ENCODE measurements around the gene SMIM1.

SMIM1 gene, protein sequence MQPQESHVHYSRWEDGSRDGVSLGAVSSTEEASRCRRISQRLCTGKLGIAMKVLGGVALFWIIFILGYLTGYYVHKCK

DNA sequence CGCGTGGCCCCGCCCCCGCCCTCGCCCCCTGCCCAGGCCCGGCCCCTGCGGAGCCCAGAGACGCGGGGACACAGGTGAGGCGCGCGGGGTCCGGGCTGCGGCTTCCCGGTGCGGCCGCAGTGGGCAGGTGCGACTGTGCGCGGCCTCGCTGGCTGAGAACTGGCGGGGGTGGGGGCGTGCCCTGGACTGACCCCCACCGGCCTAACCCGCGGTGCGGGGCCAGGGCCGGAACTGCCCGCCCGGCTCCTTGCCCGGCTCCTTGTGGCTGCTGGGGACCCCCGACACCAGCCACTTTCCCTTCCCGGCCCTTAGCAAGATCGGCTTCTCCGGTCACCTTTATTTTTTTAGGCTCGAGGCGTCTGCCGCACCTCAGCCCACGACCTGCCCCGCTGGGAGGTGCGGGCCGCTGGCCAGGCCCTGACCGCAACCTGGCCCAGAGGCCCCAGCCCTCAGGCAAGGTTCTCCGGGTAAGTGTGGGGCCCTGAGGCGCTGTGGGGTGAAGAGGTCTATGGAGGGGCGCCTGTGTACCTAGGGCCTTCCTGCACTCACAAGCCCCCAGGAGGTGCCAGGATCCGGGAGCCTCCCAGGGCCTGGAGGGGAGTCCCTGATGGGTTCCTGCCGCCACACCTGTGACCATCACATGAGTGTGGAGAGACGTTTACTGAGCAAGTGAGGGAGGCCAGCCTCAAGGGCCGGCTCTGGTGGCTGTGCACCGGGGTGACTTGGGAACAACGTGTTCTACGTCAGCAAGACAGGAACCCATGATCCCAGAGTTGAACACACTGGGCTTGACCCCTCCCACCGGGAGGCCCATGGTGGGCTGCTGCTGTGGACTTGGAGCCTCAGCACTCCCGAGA, at the start of gene SMIM1:
Gene SMIM1, plus strand, starts transcription at position 35 of the 857 bp plus-strand sequence. CDS start 2,625 bp downstream, outside the sequence.
- no peak for DNase-seq

DNA sequence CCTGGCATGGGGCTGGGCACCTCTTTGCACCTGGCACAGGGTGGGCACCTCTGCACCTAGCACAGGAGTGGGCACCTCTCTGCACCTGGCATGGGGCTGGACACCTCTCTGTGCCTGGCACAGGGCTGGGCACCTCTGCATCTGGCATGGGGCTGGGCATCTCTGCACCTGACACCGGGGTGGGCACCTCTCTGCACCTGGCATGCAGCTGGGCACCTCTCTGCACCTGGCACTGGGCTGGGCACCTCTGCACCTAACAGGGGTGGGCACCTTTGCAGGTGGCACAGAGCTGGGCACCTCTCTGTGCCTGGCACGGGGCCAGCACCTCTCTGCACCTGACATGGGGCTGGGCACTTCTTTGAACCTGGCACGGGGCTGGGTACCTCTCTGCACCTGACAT, 49.7 kb upstream of the SMIM1 start:
- DNase-seq: no peak

DNA sequence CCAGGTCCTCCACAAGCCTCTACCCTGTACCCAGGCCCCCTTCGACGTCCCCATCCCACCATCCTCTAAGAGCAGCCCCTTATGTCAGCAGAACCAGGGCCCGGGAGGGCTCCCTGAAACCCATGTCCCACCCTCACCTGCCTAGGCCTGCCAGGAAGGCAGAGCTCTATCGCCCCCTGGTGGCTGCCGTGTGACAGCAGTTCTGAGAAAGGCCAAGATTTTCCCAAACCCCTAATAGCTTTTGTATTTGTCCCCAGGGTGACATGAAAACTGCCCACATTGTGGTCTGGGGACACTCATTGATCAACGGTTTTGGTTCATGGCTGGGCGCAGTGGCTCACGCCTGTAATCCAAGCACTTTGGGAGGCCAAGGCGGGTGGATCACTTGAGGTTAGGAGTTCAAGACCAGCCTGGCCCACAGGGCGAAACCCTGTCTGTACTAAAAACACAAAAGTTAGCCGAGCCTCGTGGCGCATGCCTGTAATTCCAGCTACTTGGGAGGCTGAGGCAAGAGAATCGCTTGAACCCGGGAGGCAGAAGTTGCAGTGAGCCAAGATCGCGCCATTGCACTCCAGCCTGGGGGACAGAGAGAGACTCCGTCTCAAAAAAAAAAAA, 48.0 kb upstream of the SMIM1 start:
- DNase-seq: peak; percentile 63

DNA sequence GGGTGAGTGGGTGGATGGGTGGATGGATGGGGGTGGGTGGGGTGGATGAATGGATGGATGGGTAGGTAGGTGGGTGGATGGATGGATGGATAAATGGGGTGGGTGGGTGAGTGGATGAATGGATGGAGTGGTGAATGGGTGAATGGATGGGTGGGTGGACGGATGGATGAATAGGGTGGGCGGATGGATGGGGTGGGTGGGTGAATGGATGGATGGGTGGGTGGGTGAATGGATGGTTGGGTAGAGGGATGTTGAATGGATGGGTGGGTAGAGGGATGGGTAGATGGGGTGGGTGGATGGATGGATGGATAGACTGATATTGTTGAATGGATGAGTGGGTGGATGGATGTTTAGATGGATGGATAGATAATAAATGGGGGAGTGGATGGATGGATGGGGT, 47.2 kb upstream of the SMIM1 start:
- no peak for DNase-seq

DNA sequence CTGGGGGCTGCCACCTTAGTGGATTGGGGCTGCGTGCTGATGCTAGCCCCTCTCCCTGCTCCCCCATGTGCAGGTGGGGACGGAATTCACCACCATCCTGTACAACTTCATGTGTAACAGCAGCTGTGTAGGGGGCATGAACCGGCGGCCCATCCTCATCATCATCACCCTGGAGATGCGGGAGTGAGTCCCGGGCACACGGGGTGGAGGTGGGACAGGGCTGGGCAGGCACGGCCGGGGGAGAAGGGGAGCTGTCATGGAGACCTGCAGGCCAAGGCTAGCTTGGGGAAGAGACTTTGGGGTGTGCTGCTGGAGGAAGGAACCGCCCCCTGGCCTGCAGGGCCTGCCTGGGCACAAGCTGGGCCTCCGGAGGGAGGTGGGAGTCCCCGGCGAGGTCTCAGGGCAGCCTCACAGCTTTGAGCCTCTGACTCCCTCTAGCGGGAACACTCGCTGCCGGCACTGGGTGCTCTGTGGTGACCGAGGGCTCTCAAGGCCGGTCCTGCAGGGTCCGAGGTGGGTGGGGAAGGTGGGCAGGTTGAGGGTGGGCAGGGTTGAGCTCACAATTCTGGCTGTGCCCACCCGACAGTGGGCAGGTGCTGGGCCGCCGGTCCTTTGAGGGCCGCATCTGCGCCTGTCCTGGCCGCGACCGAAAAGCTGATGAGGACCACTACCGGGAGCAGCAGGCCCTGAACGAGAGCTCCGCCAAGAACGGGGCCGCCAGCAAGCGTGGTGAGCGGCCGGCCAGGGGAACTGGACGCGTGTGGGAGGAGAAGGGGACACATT, 45.3 kb upstream of the SMIM1 start:
- DNase-seq: no peak

DNA sequence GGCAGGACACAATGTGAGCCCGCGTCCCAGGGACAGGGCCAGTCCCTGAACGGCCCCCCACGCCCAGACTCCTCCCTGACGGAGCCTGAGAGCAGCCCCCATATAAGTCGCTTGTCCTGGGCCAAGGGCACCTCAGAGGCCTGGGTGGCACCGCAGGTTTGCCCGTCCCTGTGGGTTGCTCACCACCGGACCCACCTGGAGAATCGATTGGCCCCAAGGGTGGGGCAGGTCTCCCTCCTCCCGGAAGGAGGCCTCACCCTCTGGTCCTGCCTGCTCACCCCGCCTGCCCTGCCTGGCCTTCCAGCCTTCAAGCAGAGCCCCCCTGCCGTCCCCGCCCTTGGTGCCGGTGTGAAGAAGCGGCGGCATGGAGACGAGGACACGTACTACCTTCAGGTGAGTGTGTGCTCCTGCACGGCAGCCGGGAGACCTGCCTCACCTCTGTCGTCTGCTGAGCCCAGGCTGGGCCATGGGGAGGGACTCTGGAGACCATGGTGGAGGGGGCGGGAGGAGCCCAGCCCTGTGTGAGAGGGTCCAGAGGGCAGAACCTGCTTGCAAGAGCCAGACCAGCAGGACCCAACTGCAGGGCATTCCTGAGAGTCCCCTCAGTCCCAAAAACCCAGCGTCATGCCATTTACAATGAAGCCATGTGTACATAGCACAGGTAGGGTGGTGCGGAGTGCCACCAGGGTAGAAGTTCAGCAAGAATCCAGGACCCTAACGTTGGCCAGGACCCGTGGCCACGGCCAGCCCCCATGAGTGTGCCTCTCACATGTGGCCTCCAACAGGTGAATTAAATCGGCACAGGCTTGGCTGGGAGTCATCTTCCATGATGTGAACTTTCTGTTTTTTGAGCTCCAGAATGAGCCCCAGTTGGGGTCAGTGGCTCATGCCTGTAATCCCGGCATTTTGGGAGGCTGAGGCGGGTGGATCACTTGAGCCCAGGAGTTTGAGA, 44.4 kb upstream of the SMIM1 start:
- DNase-seq: no peak

DNA sequence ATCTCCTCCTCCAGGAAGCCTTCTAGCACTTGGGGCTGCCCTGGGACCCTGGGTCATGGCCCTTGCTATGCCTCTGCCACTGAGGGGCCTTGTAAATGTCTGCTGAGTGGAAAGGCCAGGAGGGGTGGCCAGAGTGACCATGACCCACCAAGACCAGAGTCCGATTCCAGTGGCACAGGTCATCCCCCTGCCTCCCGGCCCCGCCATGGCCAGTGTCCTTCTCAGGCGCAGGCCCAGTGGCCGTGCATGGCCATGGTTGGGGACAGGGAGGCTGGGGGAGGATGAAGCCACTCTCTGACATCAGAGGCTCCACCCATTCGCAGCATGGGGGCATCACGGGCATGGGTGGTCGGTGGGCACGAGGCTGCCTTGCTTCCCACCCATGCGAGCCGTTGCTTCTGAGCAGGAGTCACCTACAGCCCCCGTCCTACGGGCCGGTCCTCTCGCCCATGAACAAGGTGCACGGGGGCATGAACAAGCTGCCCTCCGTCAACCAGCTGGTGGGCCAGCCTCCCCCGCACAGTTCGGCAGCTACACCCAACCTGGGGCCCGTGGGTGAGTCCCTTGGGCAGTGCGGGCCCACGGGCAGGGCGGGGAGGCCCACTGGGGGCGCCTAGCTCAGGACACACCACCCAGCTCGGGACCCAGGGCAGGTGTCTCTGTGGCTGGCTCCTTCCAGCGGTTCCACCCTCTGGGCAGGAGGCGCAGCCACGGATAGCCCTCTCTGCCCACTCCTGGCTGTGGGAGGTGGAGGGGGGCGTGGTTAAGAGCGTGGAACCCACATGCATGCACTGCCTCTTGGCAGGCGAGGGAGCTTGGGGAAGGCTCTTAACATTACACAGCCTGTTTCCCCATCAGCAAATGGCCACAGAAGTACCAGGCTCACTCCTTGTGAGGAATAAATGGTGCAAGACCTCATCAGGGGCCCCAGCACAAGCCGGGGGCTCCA, 42.7 kb upstream of the SMIM1 start:
- DNase-seq: no peak

DNA sequence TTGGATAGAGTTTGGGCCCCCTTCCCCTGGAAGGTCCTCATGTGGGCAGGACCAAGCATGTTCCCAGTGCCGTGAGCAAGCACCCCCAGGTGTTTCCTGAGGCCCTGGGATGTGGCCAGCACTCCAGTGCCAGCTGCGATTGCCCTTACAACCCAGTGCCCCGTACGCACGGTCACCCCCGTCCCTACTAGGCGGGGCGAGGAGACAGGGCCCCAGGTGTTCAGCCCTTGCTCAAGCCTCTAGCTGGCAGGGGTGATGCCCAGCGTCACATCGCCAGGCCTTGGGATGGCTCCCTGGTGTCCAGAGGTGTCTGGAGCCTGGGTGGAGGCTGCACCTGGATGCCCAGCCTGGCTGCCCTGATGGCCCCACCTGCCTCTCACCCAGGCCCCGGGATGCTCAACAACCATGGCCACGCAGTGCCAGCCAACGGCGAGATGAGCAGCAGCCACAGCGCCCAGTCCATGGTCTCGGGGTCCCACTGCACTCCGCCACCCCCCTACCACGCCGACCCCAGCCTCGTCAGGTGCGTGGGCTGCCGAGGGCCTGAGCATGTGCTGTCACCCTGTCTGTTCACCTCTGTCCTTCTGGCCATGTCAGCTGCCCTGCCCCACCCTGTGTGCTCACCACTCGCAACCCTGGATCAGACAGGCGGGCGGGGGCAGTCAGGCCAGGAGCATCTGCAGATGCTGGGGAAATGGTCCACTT, 41.9 kb upstream of the SMIM1 start:
- DNase-seq: no peak

DNA sequence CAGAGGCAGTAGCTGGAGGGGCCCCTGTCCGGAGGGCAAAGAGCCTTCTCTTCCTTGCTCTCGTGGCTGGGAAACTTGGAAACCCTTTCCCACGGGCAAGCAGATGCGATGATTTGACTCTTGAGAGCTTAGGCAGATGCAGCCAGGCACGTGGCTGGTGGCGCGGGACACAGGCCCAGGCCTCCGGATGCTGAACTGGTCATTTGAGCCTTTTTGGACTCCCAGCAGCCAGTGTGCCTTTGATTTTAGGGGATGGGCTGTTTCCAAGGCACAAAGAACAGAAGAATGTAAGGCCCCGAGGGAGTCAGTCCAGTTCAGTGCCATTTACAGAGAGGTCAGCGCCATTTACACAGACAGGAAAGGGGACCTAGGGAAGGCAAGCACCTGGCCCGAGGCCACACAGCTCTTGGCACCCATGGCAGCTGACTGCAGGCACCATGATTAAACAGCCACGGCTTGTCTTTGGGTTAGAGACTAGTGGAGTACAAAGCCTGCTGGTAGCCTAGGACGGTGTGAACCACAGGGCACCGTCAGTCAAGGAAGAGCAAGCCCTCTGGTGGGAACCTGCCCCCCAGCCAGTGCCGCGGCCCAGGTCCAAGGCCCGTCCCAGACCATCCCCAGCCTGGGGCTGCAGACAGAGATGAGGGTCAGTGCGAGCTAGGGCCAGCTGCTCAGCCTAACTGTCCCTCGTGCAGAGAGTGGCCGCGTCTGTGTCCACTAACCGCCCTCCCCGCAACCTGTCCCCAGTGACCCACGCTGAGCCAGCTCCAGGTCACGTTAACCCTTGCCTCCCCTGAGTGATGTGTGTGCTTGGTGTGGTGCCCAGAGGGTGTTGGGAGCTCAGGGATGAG, 40.7 kb upstream of the SMIM1 start:
- DNase-seq: no peak

DNA sequence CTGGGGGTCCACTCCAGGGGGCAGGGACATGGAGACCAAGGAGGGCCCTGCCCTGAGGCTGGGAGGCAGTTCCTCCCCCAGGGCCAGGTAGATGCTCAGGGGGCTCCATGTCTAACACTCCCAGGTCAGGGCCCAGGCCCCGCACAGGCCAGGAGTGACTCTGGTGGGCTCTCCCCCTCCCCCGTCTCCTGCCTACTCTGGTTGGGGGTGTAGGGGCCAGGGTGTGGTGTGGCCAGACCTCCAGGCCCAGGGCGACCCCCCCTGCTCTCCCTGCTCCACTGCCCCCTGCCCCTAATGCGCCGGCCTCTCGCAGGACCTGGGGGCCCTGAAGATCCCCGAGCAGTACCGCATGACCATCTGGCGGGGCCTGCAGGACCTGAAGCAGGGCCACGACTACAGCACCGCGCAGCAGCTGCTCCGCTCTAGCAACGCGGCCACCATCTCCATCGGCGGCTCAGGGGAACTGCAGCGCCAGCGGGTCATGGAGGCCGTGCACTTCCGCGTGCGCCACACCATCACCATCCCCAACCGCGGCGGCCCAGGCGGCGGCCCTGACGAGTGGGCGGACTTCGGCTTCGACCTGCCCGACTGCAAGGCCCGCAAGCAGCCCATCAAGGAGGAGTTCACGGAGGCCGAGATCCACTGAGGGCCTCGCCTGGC, 40.0 kb upstream of the SMIM1 start:
- no peak for DNase-seq

DNA sequence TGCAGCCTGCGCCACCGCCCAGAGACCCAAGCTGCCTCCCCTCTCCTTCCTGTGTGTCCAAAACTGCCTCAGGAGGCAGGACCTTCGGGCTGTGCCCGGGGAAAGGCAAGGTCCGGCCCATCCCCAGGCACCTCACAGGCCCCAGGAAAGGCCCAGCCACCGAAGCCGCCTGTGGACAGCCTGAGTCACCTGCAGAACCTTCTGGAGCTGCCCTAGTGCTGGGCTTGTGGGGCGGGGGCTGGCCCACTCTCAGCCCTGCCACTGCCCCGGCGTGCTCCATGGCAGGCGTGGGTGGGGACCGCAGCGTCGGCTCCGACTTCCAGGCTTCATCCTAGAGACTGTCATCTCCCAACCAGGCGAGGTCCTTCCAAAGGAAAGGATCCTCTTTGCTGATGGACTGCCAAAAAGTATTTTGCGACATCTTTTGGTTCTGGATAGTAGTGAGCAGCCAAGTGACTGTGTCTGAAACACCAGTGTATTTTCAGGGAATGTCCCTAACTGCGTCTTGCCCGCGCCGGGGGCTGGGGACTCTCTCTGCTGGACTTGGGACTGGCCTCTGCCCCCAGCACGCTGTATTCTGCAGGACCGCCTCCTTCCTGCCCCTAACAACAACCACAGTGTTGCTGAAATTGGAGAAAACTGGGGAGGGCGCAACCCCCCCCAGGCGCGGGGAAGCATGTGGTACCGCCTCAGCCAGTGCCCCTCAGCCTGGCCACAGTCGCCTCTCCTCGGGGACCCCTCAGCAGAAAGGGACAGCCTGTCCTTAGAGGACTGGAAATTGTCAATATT, 39.3 kb upstream of the SMIM1 start:
- no peak for DNase-seq

DNA sequence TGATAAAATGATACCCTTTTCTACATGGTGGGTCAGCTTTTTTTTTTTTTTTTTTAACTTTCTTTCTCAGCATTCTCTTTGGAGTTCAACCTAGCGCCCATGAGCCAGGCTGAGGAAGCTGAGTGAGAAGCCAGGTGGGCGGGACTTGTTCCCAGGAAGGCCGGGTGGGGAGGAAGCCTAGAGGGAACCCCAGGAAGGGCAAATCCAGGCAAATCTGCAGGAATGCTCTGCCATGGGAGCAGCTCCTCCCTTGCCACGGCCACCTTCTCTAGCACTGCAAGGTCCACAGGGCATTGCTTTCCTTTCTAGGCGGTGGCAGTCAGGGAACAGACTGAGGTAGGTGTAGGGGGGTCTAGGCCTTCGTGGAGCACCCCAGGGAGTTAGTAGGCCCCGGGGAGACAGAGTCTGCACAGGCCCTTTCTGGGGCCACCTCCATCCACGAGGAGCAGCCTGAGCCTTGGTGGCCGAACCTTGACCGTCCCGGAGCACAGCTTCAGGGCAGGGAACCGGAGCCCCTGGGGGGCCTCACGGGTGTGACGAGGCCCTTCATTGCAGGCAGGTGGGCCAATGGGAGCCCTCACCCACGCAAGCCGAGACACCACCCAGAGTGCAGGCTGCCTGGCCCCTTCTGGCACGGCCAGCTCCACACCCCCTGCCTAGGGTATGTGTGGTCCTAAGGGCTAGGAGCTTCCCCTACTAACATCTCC, 38.5 kb upstream of the SMIM1 start:
- no peak for DNase-seq

DNA sequence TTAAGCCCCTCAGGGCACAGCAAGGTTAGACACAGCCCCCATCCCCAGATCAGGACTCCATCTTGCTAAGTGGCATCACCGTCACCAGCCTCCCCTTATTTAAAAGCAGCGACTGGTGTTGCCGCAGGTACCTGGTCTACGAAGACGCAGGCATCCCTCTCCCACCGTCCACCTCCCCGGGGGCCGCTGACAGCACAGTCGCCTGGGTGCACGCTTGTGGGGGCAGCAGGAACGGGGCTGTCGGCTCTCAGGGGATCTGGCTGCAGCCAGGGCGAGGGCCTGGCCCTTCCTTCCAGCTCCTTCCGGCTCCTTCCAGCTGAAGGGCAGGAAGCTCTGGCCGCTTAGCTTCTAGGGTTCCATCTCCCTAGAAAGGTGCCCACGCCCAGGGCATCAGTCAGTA, 37.9 kb upstream of the SMIM1 start:
- DNase-seq: no peak

DNA sequence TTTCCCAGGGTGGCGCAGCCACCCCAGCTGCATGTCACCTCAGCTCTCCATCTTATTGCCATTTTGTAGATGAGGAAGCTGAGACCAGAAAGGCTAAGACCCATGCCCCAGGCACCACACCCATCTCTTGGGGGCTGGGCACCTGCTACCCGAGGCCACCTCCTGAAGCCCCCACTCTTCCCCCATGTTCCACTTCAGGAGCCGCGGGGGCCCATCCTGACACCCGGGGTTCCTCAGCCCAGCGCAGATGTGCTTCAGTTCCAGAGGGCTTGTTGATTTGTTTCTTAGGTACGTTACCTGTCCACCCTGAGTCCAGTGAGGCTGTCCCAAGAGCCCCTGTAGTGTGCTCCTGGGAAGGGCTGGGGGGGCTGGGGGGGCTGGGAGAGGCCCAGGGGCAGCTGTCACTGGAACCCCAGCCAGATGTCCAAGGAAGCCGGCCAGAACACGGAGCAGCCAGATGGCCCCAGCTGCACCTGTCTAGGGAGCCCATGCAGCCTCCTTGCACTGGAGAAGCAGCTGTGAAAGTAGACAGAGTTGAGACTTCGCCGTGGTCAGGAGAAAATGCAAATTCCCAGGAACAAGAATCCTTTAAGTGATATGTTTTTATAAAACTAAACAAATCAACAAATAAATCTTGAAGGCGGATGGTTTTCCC, 37.4 kb upstream of the SMIM1 start:
- no peak for DNase-seq

DNA sequence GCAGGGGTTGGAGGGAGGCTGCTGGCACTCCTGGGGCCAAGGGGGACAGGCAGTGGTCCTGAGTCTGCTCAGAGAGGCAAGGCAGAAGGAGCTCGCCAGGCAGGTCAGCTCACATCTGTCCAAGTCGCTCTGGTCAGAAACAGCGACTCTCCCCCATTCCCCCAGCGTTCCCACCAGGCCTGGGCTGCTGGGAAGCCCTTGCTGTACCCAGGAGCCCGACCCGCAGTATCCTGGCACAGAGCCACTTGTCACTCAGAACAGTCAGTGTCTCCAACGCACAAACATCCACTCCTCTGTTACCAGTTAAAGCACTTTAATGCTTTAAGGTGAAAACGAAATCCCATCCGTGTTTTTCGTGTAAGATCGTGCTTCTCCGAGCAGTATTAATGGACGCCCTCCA, 36.9 kb upstream of the SMIM1 start:
- DNase-seq: no peak

DNA sequence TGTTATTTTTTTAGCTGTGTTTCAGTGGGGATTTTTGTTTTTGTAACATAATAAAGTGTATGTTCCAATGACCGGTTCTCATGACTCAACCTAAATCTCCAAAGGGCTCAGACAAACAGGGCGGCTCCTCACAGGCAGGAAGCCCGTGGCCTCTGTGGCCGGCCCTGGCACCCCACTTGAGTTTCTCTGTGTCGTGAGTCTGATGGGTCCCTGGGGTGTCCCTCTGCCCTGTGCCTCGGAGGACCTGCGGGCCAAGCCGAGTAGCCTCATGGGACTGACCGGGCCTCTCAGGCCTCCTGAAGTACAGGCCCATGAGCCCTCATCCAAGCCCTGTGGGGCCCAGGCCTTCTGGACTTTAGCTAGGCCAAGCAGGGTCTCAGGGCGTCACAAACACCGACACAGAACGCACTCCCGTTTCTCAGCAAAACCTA, 36.4 kb upstream of the SMIM1 start:
- DNase-seq: no peak

DNA sequence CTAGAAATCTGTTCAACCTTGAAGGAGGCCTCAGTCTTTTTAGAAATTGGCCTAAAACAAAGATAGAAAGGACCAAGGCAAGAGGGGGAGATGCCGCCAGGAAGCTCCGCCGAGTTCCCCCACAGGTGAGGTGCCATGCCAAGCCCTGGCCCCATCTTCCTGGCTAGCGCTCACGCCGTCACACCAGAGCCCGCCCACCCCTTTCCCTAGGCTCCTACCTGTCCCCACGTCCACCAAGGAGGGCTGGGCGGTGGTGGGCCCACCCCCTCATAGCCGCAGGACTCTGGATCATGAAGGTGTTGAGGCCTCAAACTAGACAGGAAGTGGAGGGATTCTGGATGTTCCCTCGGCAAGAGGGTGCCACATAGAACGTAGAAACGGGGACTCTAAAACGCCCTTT, 35.8 kb upstream of the SMIM1 start:
- no peak for DNase-seq

Data from NCI-H2171 (cell line).